Renal cortical epithelial cell (primary cell): ENCODE results near the gene ZNF726. TPM values are rescaled to one million over a fixed set of nuclear protein-coding genes. Genes with fewer than 3 reads are reported as not detected.
"Not testable (repeated sequence)": the region's sequence is repeated elsewhere in the genome, so short reads cannot be mapped to it uniquely, and the experiment has no call there.

Experiments
- DNase-seq: peaks from one replicate; pipeline ENCODE4 v3.0.0-alpha.2; 2011; ENCODE audit warnings: low read depth
- total RNA-seq: library from RNA; depleted of rRNA; stranded (reverse); fragments of >200 nt; gene quantifications from 2 replicates; pipeline ENCODE4 v1.2.3, GENCODE V29; 2014

The ZNF726 gene
- total RNA-seq, 1 donor from 2014 or later = 3.2 TPM

DNA sequence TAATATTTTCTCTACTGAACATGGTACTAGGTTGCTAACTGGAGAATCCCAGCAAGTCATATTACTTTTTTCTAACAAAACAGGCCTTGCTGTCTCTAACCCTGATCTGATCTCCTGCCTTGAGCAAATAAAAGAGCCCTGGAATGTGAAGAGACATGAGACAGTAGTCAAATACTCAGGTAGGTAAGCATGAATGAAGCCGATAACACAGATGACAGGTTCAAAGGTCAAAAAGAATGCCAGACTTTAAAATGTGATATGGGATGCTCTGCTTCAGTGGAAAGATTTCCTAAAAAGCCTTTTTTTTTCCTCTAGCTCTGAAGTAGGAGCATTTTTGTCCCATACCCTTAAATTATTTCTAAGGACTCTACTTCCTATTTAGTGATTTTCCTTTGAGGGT lies 28.7 kb downstream of the ZNF726 start:
- no peak for DNase-seq

DNA sequence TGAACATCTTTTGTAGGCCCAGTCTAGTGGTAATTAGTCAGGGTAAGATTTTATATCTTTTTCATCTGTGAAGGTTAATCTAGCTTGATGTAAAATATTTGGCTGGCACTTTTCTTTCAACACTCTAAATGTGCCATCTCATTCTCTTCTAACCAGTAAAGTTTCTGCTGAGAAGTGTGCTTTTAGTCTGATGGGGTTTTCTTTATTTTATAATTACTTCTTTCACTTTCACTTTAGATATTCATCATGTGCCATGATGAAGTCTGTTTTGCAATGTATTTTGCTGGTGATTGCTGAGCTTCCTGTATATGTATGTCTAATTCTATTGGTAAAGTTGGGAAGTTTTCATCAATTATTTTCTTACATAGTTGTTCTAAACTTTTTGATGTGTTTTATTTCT lies 31.9 kb downstream of the ZNF726 start:
- DNase-seq = no peak

DNA sequence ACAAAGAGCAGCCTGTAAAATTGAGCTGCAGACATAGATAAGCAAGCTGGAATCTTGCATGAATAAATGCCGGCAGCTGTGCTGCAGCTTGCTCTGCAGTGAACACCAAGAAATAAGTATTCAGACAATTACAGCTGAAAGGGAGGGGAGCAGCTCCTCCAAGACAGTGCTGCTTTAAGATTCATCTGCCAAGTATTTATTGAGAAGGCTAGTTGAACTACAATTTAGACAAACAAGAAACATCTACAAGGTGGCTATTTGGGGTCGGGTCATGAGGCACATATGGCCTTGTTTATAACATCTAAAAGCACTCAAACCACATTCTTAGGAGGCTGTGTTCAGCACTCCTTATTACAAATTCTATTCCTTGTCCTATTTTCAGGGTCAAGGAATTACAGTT lies 34.9 kb downstream of the ZNF726 start:
- no peak for DNase-seq

DNA sequence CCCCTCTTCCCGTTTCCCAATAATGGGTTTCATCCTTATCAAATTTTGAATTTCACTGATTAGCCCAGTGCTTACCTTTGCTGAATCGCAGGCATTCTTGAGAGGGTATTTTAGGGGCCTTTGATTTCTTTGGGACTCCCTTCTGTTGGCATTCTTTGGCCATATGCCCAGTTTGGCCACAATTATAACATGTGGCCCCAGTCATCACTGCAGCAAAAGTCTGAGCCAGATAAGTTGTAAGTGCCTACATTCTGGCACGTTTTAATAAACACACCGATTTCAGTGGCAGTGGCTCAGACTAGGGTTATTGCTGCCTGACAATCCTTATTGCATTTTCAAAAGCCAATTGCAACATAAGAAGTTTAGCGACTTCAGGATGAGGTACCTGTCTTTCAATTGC lies 41.4 kb downstream of the ZNF726 start:
- no peak for DNase-seq

DNA sequence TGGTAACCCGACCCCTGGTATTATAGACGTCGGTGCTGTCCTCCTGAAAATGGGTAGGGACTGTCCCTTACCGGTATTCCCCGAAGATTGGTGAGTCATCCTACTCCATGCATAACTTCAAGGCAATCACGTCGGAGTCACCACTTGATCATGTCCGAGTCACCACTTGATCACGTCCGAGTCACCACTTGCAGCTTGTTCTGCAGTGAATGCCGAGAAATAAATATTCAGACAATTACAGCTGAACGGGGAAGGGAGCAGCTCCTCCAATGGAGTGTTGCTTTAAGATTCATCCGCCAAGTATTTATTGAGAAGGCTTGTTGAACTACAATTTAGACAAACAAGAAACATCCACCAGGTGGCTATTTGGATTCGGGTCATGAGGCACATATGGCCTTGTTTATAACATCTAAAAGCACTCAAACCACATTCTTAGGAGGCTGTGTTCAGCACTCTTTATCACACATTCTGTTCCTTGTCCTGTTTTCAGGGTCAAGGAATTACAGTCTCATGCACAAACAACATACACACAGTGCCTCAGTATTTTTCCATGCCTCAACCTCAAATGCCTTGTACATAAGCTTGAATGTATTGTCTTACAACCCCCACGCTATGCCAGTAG lies 43.1 kb downstream of the ZNF726 start:
- DNase-seq = peak; percentile 89

DNA sequence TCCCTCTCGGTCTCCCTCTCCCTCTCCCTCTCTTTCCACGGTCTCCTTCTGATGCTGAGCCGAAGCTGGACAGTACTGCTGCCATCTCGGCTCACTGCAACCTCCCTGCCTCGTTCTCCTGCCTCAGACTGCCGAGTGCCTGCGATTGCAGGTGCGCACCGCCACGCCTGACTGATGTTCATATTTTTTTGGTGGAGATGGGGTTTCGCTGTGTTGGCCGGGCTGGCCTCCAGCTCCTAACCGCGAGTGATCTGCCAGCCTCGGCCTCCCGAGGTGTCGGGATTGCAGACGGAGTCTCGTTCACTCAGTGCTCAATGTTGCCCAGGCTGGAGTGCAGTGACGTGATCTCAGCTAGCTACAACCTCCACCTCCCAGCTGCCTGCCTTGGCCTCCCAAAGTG lies 48.7 kb downstream of the ZNF726 start:
- not testable (repeated sequence) for DNase-seq

DNA sequence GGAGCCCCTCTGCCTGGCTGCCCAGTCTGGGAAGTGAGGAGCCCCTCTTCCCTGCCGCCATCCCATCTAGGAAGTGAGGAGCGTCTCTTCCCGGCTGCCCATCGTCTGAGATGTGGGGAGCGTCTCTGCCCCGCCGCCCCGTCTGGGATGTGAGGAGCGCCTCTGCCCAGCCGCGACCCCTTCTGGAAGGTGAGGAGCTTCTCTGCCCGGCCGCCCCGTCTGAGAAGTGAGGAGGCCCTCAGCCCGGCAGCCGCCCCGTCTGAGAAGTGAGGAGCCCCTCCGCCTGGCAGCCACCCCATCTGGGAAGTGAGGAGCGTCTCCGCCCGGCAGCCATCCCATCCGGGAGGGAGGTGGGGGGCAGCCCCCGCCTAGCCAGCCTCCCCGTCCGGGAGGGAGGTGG lies 49.2 kb downstream of the ZNF726 start:
- DNase-seq = not testable (repeated sequence)

DNA sequence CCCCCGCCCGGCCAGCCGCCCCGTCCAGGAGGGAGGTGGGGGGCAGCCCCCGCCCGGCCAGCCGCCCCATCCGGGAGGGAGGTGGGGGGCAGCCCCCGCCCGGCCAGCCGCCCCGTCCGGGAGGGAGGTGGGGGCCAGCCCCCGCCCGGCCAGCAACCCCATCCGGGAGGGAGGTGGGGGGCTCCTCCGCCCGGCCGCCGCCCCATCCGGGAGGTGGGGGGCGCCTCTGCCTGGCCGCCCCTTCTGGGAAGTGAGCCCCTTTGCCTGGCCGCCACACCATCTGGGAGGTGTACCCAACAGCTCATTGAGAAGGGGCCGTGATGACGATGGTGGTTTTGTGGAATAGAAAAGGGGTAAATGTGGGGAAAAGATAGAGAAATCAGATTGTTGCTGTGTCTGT lies 49.6 kb downstream of the ZNF726 start:
- not testable (repeated sequence) for DNase-seq

DNA sequence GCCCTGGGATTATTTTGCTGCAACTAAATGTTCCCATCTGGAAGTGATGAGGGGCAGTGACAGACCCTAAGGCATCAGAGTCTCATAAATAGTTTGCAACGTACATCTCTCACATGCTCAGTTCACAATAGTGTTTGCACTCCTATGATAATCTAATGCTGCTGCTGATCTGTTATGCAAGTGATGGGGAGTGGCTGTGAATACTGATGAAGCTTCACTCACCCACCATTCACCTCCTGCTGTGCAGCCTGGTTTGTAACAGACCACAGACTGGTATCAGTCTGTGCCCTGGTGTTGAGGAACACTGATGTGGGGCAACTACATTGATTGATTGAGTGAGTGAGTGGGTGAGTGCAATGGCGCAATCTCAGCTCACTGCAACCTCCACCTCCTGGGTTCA lies 54.9 kb downstream of the ZNF726 start:
- no peak for DNase-seq

DNA sequence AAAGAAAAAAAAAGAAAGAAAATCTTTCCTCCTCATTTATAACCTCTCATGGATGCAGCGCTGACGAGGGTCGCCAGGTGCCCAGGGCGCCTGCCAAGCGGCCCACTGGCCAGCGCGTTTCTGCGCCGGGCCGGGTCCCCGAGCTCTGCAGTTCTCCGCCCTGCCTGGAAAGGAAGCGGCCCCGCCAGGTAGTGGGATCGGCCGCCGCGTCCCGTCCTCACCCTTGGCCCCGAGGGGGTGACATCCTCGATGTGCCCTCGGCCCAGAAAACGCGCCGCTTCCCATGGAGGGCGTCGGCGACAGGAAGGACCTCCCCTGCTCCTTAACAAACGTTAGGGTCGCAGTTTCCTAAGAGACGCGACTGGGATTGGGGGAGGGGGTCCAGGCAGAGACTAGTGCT lies 56.9 kb downstream of the ZNF726 start:
- DNase-seq = no peak

DNA sequence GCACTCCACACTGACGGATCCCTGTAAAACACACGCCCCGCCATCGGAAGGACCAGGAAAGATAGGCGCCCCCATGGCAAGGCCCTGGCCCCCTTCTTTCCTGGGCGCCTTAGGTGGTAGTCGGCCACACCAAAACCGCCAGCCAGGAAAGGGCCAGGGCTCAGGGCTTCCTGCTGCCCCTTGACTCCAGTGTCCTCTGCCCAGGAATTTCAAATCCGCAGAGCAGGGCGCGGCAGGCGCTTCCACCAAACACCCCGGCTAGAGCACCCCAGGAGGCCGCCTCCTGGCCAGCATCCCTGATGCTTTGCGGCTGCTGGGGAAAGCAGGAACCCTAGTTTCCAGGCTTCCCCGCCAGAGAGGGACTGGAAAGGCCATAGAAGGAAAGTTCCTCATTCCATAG lies 57.5 kb downstream of the ZNF726 start:
- DNase-seq = no peak

DNA sequence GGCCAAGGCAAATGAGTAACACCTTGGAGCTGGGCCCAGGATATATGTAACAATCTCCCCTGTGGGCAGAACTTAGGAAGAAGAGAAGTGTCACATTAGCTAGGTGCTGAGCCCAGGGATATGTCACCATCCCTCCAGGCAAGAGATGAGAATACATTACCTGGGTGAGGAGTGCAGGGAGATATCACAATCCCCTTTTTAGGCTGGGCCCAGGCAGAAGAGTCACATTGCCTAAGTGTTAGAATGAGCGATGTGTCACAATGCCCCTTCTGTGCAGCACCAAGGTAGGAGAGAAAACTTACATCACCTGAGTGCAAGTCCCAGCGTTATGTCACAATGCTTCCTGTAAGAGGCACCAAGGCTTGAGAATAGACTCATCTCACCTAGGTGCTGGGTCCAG lies 60.3 kb downstream of the ZNF726 start:
- no peak for DNase-seq

DNA sequence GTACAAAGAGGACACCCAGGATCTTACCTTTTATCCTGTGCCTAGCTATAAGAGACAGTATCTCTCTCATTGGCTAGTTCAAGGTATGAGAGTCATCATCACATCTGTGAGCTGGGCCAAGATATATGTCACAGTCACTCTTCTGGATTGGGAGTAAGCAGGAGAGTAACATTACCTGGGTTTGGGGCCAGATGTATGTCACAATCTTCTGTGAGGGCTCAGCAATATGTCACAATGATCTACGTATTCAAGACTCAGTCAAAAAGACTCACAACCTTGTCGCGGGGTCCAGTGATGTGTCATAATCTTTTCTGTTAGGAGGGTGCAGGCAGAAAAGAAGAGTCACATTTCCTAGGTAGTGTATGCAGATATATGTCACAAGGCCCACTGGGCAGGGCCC lies 61.9 kb downstream of the ZNF726 start:
- not testable (repeated sequence) for DNase-seq

DNA sequence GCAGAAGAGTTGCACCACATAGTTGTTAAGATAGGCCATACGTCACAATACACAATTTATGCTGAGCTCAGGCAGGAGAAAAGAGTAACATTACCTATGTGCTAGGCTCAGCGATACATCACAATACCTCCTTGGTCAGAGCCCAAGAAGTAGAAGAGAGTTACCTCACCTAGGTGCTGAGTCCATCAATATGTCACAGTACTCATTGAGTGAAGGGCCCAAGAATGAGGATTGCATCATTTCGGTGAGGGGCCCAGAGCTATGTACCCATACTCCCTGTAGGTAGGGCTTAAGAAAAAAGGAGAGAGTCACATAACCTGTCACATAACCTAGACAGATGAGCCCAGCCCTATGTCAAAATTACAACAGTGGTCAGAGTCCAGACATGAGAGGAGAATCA lies 62.6 kb downstream of the ZNF726 start:
- DNase-seq = not testable (repeated sequence)

DNA sequence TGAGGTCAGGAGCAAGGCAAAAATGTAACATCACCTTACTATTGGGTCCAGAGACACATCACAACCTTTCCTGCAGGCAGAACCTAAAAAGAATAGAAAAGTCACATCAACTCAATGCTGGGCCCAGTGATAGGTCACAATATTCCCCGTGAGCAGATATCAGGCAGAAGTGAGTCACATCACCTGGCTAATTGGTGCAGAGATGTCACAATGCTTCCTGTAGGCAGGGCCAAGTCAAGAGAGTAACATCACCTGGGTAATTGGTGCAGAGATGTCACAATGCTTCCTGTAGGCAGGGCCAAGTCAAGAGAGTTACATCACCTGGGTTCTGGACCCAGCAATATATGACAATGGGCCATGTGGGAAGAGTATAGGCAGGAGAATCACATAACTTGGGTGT lies 63.4 kb downstream of the ZNF726 start:
- no peak for DNase-seq

DNA sequence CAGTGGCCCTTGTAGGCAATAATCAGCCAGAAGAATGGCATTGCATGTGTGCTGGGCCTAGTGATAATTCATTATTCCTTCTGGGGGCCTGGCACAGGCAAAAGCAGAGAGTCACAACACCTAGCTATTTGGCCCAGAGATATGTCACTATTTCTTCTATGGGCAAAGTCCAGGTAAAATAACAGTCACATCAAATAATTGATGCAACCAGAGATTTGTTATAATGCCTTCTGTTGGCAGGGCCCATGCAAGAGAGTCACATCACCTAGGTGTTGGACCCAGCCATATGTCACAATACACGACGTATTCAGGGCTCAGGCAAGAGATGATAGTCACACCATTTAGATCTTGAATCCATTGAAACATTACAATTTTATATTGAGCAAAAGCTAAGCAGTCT lies 66.1 kb downstream of the ZNF726 start:
- no peak for DNase-seq

DNA sequence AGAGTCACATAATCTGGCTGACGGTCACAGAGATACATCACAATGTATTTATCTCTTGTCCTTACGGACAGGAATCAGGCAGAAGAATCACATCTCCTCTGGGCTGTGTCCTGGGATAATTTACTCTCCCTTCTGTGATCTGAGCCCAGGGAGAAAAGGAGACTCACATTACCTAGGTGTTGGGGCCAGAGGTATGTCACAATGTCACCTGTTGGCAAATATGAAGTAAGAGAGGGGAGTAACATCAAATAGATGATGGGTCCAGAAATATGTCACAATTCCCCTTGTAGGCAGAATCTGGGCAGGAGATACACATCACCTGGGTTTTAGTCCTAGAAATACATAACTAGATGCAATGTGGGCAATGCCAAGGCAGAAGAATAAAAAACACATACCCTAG lies 67.2 kb downstream of the ZNF726 start:
- no peak for DNase-seq

DNA sequence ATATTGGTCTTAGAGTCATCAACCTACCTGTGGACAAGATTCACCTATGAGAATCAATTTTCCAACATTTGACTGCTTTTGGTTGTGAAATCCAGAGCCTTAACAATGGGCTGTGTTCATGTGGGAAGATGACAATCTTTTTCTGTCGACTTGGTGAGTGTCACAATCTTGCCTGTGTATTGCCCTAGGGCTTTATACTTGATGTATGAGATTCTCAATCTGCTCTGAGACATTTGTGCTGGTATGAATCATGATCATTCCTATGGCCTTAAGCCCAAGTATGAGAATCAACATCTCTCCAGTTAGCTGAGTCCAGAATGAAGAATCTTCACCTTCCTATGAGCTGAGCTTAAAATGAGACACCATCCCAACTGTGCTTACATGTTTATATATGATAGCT lies 68.7 kb downstream of the ZNF726 start:
- DNase-seq = no peak

Other genes with a start within 250 kb of the ZNF726 start
- 17.1 and 18.8 TPM in 2 replicates for gene ZNF675, start 227.7 kb upstream of the ZNF726 start, total RNA-seq
- gene ZNF681, start 156.0 kb upstream of the ZNF726 start, total RNA-seq = 2.3 and 2.8 TPM in 2 replicates
- gene ZNF254, start 172.3 kb downstream of the ZNF726 start, total RNA-seq = 22.6 and 34.9 TPM in 2 replicates